ENCODE results near the gene CDK2AP2.

The CDK2AP2 gene

DNA sequence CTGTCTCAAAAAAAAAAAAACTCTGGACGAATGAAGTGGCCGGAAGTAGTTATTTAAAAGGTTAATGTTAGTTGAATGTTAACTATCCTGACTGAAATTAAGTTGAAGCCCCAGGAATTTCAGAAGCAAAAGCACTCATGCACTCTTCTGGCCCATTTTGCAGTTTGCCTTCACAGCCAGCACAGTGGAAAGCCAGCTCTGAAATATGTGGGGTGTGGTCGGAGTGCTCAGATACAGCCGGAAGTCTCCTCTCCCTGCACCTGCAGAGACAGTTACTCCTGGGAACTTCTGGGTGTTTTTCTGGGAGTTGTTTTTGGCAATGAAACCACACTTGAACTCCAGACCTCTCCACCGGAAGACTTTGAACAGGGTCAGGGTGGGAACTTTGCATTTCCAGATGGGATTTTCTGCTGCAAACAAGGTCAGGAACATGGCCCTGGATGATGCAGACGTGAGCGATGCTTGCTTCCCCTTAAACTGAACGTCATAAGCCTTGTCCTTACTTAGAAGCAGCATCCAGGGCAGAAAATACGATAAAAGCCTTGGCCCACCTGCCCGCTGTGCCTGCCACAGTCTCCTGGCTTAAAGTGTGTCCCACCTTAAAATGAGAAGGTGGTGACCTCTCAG is 36.8 kb upstream of the CDK2AP2 start:
- DNase-seq (ENCODE audit: low spot score): no peak
- TF ChIP-seq, protein P1, sequence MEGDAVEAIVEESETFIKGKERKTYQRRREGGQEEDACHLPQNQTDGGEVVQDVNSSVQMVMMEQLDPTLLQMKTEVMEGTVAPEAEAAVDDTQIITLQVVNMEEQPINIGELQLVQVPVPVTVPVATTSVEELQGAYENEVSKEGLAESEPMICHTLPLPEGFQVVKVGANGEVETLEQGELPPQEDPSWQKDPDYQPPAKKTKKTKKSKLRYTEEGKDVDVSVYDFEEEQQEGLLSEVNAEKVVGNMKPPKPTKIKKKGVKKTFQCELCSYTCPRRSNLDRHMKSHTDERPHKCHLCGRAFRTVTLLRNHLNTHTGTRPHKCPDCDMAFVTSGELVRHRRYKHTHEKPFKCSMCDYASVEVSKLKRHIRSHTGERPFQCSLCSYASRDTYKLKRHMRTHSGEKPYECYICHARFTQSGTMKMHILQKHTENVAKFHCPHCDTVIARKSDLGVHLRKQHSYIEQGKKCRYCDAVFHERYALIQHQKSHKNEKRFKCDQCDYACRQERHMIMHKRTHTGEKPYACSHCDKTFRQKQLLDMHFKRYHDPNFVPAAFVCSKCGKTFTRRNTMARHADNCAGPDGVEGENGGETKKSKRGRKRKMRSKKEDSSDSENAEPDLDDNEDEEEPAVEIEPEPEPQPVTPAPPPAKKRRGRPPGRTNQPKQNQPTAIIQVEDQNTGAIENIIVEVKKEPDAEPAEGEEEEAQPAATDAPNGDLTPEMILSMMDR (IDR thresholded peaks at IDR 0.05; ENCODE audit: borderline replicate concordance, control extremely low read depth, extremely low read depth, insufficient read depth, missing control alignments): no peak
- in situ Hi-C loops (cut with MboI; ENCODE audit: low sequenced_read_pairs, unreplicated experiment): no loop called here

- in situ Hi-C loops (cut with MboI; ENCODE audit: low sequenced_read_pairs, unreplicated experiment): no loop called here
- DNase-seq (ENCODE audit: low spot score): no peak
- TF ChIP-seq, protein P1 (IDR thresholded peaks at IDR 0.05; ENCODE audit: borderline replicate concordance, control extremely low read depth, extremely low read depth, insufficient read depth, missing control alignments): no peak
Observed at GRCh38 chr11:67543585-67543984, 35.6 kb upstream of the CDK2AP2 start.

- no peak for DNase-seq (ENCODE audit: low spot score)
- TF ChIP-seq, protein P1 (IDR thresholded peaks at IDR 0.05; ENCODE audit: borderline replicate concordance, control extremely low read depth, extremely low read depth, insufficient read depth, missing control alignments): no peak
- in situ Hi-C loops (cut with MboI; ENCODE audit: low sequenced_read_pairs, unreplicated experiment): no loop called here
Observed at GRCh38 chr11:67542971-67543370, 35.0 kb upstream of the CDK2AP2 start.

- DNase-seq (ENCODE audit: low spot score): peak; percentile 23
- TF ChIP-seq, protein P1 (IDR thresholded peaks at IDR 0.05; ENCODE audit: borderline replicate concordance, control extremely low read depth, extremely low read depth, insufficient read depth, missing control alignments): no peak
- in situ Hi-C loops (cut with MboI; ENCODE audit: low sequenced_read_pairs, unreplicated experiment): no loop called here
Observed at GRCh38 chr11:67542169-67542568, 34.2 kb upstream of the CDK2AP2 start.

GRCh38 chr11:67541198-67541597 is 33.2 kb upstream of the CDK2AP2 start:
- TF ChIP-seq, protein P1 (IDR thresholded peaks at IDR 0.05; ENCODE audit: borderline replicate concordance, control extremely low read depth, extremely low read depth, insufficient read depth, missing control alignments): no peak
- in situ Hi-C loops (cut with MboI; ENCODE audit: low sequenced_read_pairs, unreplicated experiment): no loop called here

DNA sequence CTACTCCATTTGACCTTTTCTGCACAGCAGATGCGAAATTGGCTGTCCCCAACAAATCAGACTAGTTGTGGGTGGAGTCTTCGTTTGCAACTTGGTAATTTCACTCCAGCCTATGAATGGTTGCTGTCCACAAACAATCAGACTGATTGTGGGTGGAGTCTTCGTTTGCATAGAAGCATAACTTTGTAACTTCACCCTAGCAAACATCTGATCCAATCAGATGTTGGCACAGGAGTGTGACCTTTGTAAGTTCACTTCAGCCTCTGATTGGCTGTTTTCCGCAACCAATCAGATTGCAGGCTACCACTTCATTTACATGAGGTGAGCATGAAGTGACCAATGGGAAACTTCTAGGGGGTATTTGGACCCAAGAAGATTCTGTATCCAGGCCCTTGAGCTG is 31.6 kb upstream of the CDK2AP2 start:
- DNase-seq (ENCODE audit: low spot score): no peak
- in situ Hi-C loops (cut with MboI; ENCODE audit: low sequenced_read_pairs, unreplicated experiment): no loop called here
- TF ChIP-seq, protein P1 (IDR thresholded peaks at IDR 0.05; ENCODE audit: borderline replicate concordance, control extremely low read depth, extremely low read depth, insufficient read depth, missing control alignments): no peak

More at GRCh38 chr11:67541198-67541597, 33.2 kb upstream of the CDK2AP2 start:
- DNase-seq (ENCODE audit: low spot score): peak; percentile 25
